Gastrocnemius medialis (tissue), 4 donors: ENCODE data around the gene GAR1.

Experiments used
- POLR2A ChIP-seq, 2 donors: fragments of 450-650 bp; IDR thresholded peaks; one replicate each; pipeline ENCODE4 v1.6.1; 2017; ENCODE audit warnings: antibody characterized with exemption in 2 of 2, mild to moderate bottlenecking in 2 of 2, moderate library complexity in 2 of 2
- TF ChIP-seq, protein P1 (sequence below), 5 experiments: fragments of 450-650 bp in 3 of 5; fragments of 200-600 bp in 2 of 5; sonication (generic) in 2 of 5; IDR thresholded peaks in 4 of 5; conservative IDR thresholded peaks in 1 of 5; 1 replicate in 4 of 5; 2 replicates in 1 of 5; pipeline ENCODE4 v1.5.1; 2016 to 2019; ENCODE audit warnings: antibody characterized with exemption in 5 of 5, mild to moderate bottlenecking in 3 of 5, moderate library complexity in 3 of 5

DNA sequence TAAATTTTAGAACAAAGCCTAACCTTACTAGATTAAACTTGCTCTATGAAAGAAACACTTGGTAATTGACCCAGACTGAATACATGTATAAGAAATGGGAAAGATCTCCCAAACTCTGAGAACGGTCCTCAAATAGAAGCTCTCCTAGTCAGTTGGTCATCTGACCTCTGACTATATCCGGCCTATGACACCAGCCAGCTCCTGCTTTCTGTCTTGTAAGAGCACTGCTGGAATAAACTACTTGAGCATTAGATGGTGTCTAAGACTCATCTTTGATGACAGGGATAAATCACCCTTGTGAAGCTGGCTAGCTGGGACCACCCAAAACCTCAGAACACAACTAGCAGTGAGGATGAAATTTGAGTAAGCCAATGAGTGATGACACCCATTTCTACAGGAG lies 56.5 kb downstream of the GAR1 start:
- TF ChIP-seq, protein P1, sequence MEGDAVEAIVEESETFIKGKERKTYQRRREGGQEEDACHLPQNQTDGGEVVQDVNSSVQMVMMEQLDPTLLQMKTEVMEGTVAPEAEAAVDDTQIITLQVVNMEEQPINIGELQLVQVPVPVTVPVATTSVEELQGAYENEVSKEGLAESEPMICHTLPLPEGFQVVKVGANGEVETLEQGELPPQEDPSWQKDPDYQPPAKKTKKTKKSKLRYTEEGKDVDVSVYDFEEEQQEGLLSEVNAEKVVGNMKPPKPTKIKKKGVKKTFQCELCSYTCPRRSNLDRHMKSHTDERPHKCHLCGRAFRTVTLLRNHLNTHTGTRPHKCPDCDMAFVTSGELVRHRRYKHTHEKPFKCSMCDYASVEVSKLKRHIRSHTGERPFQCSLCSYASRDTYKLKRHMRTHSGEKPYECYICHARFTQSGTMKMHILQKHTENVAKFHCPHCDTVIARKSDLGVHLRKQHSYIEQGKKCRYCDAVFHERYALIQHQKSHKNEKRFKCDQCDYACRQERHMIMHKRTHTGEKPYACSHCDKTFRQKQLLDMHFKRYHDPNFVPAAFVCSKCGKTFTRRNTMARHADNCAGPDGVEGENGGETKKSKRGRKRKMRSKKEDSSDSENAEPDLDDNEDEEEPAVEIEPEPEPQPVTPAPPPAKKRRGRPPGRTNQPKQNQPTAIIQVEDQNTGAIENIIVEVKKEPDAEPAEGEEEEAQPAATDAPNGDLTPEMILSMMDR (IDR thresholded peaks at IDR 0.05 in 4 of 5, conservative IDR thresholded peaks at IDR 0.05 in 1 of 5): no peak
- no peak for TF ChIP-seq POLR2A (IDR thresholded peaks at IDR 0.05)
